Stimulated activated CD8-positive, alpha-beta memory T cell treated with anti-CD3 and anti-CD28 coated beads, Interleukin-12 subunit alpha, Interleukin-12 subunit beta, amount 100 ng/mL, for 24 hours (primary cell): ENCODE measurements around the gene COMT.

Experiments used
- DNase-seq: peaks from one replicate; pipeline ENCODE4 v3.0.0-alpha.2; 2020; ENCODE audit errors: extremely low read depth

Gene COMT

GRCh38 chr22:19969141-19969928, 27.8 kb downstream of the COMT start:
- DNase-seq, result no peak

- DNase-seq, result no peak
Measured at GRCh38 chr22:19970031-19970478, 28.5 kb downstream of the COMT start.

GRCh38 chr22:19970479-19971275, 29.1 kb downstream of the COMT start:
- no peak for DNase-seq

GRCh38 chr22:19971276-19972124, 29.9 kb downstream of the COMT start:
- DNase-seq, result no peak

- no peak for DNase-seq
Measured at GRCh38 chr22:19972251-19972650, 30.7 kb downstream of the COMT start.

GRCh38 chr22:19972652-19973550, 31.3 kb downstream of the COMT start:
- DNase-seq, result no peak

- DNase-seq, result no peak
Measured at GRCh38 chr22:19973551-19974267, 32.1 kb downstream of the COMT start.

GRCh38 chr22:19974268-19974861, 32.8 kb downstream of the COMT start:
- DNase-seq, result no peak

GRCh38 chr22:19974935-19975706, 33.5 kb downstream of the COMT start:
- no peak for DNase-seq

- no peak for DNase-seq
Measured at GRCh38 chr22:19975707-19976035, 34.1 kb downstream of the COMT start.

- no peak for DNase-seq
Measured at GRCh38 chr22:19976671-19977070, 35.1 kb downstream of the COMT start.

- DNase-seq, result no peak
Measured at GRCh38 chr22:19977296-19978243, 36.0 kb downstream of the COMT start.

GRCh38 chr22:19978748-19979147, 37.2 kb downstream of the COMT start:
- DNase-seq, result no peak

- DNase-seq, result no peak
Measured at GRCh38 chr22:19979712-19980493, 38.3 kb downstream of the COMT start.

- no peak for DNase-seq
Measured at GRCh38 chr22:19980766-19981165, 39.2 kb downstream of the COMT start.

GRCh38 chr22:19981171-19981960, 39.8 kb downstream of the COMT start:
- DNase-seq, result no peak
